ENCODE measurements around the gene FGD5.

The FGD5 gene

GRCh38 chr3:14789221-14789620 is 29.5 kb upstream of the FGD5 start:
- DNase-seq (ENCODE audit: low spot score): no peak
- in situ Hi-C loops (cut with MboI; ENCODE audit: low sequenced_read_pairs, unreplicated experiment): loop anchor here (10.0 kb wide), 1 partner anchor 114 kb away; the partner anchor contains the start of gene C3orf20
- TF ChIP-seq CTCF (IDR thresholded peaks at IDR 0.05; ENCODE audit: borderline replicate concordance, control extremely low read depth, extremely low read depth, insufficient read depth, missing control alignments): no peak

- in situ Hi-C loops (cut with MboI; ENCODE audit: low sequenced_read_pairs, unreplicated experiment): loop anchor here (10.0 kb wide), 2 partner anchors 115 to 135 kb away; partner anchors contain the start of gene C3orf20
- no peak for DNase-seq (ENCODE audit: low spot score)
- TF ChIP-seq CTCF (IDR thresholded peaks at IDR 0.05; ENCODE audit: borderline replicate concordance, control extremely low read depth, extremely low read depth, insufficient read depth, missing control alignments): no peak
Observed at GRCh38 chr3:14789640-14790285, 29.0 kb upstream of the FGD5 start.

GRCh38 chr3:14791343-14791945 is 27.3 kb upstream of the FGD5 start:
- peak; percentile 69 for TF ChIP-seq CTCF (IDR thresholded peaks at IDR 0.05; ENCODE audit: borderline replicate concordance, control extremely low read depth, extremely low read depth, insufficient read depth, missing control alignments)
- peak; percentile 82 for DNase-seq (ENCODE audit: low spot score)
- in situ Hi-C loops (cut with MboI; ENCODE audit: low sequenced_read_pairs, unreplicated experiment): loop anchor here (10.0 kb wide), 1 partner anchor 133 kb away; no protein-coding TSS in a partner anchor

- DNase-seq (ENCODE audit: low spot score): no peak
- in situ Hi-C loops (cut with MboI; ENCODE audit: low sequenced_read_pairs, unreplicated experiment): loop anchor here (10.0 kb wide), 1 partner anchor 132 kb away; no protein-coding TSS in a partner anchor
- no peak for TF ChIP-seq CTCF (IDR thresholded peaks at IDR 0.05; ENCODE audit: borderline replicate concordance, control extremely low read depth, extremely low read depth, insufficient read depth, missing control alignments)
Observed at GRCh38 chr3:14792691-14793121, 26.1 kb upstream of the FGD5 start.

- no peak for DNase-seq (ENCODE audit: low spot score)
- no peak for TF ChIP-seq CTCF (IDR thresholded peaks at IDR 0.05; ENCODE audit: borderline replicate concordance, control extremely low read depth, extremely low read depth, insufficient read depth, missing control alignments)
- in situ Hi-C loops (cut with MboI; ENCODE audit: low sequenced_read_pairs, unreplicated experiment): loop anchor here (10.0 kb wide), 1 partner anchor 132 kb away; no protein-coding TSS in a partner anchor
Observed at GRCh38 chr3:14793126-14793857, 25.5 kb upstream of the FGD5 start.

GRCh38 chr3:14793858-14794234 is 24.9 kb upstream of the FGD5 start:
- TF ChIP-seq CTCF (IDR thresholded peaks at IDR 0.05; ENCODE audit: borderline replicate concordance, control extremely low read depth, extremely low read depth, insufficient read depth, missing control alignments): no peak
- no peak for DNase-seq (ENCODE audit: low spot score)
- in situ Hi-C loops (cut with MboI; ENCODE audit: low sequenced_read_pairs, unreplicated experiment): loop anchor here (10.0 kb wide), 1 partner anchor 131 kb away; no protein-coding TSS in a partner anchor
